Measurements from ENCODE around the gene SLC26A6. TPM values are rescaled to one million over a fixed set of nuclear protein-coding genes. Genes with fewer than 3 reads are reported as not detected.

The SLC26A6 gene
- total RNA-seq, 3 donors from 2014 or later (not counting 1 experiment from before 2014, with no cell fraction given) = 25.8 to 37.6 (median 32.3) TPM

DNA sequence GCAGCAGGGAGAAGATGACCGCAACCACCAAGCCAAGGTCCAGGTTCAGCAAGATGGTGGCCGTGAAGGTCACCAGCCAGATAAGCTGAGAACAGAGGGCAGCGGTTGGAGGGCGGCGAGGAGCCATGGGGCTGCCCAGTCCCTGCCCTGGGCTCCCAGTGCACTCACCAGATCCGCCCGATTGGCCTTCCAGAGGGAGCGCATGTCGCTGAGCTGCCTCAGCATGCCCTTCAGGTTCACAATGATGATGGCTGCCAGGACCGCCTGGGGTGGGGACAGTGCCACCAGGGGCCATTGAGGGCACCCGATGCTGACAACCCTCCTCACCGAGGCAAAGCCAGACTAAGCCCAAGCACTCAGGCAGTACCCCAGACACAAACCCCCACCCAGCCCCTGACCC lies 5.4 kb downstream of the SLC26A6 start:
- no peak for DNase-seq
- no peak overlapping the region for H3K27ac Mint-ChIP-seq
- intact Hi-C loops (cut with micrococcal nuclease) = no loop called here

DNA sequence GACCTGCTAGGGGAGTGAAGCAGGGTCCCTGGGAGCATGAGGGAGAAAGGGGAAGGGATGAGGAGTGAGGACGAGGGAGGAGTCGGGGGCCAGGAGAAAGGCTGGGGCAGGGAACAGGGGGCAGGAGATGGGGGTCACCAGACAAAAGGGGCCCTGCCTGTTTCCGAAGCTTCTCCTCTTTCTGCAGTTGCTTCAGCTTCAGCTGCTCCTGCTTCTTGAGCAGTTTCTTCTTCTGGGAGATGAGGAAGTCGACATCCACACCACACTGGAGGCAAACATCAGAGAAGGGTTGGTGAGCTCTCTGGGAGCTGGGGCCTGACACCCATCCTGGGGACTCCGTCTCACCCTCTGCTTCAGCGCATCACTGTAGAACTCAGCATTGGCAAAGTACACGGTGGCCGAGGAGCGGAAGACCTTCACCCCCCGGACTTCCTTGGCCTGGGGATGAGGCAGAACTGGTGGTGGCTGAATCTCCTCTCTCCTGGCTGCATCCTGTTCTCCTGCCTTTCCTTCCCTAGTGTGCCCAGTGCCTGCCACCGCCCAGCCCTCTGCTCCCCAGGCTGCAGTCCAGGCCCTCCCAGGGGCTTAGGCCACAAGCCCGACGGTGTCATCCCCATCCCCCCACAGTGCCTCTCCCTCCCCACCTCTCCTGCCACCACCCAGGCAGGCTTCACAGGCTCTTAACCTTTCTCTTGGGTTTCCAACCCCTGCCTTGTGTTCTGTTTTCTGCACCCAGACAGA lies 6.8 kb downstream of the SLC26A6 start:
- Mint-ChIP-seq H3K36me3 (no peaks in the 10 kb centered on the region), H3K27me3 (ENCODE audit: low read depth in 2 of 2) (no peaks in the 10 kb centered on the region), H3K4me1 (peaks cover 0 to 7% of the 10 kb centered on the region in 2 donors), H3K4me3 (no peak overlapping the region), H3K9me3 (no peaks in the 10 kb centered on the region), H3K27ac (peak overlapping the region in 1 of 2 donors; percentile 8)
- intact Hi-C loops (cut with micrococcal nuclease) = no loop called here
- Histone ChIP-seq H3K27ac (ENCODE audit: low read length) (no peak overlapping the region), H3K4me1 (ENCODE audit: control insufficient read depth, insufficient read depth, low read length) (no peaks in the 10 kb centered on the region), H3K9me3 (ENCODE audit: control insufficient read depth, insufficient read depth, low read length) (no peaks in the 10 kb centered on the region), H3K36me3 (ENCODE audit: control insufficient read depth, insufficient read depth, low read length) (peaks cover 6% of the 10 kb centered on the region), H3K4me3 (ENCODE audit: low read length) (no peak overlapping the region), H3K27me3 (ENCODE audit: control insufficient read depth, insufficient read depth, low read length) (no peaks in the 10 kb centered on the region)
- DNase-seq = no peak
- no peak for ATAC-seq
- TF ChIP-seq, protein P1, sequence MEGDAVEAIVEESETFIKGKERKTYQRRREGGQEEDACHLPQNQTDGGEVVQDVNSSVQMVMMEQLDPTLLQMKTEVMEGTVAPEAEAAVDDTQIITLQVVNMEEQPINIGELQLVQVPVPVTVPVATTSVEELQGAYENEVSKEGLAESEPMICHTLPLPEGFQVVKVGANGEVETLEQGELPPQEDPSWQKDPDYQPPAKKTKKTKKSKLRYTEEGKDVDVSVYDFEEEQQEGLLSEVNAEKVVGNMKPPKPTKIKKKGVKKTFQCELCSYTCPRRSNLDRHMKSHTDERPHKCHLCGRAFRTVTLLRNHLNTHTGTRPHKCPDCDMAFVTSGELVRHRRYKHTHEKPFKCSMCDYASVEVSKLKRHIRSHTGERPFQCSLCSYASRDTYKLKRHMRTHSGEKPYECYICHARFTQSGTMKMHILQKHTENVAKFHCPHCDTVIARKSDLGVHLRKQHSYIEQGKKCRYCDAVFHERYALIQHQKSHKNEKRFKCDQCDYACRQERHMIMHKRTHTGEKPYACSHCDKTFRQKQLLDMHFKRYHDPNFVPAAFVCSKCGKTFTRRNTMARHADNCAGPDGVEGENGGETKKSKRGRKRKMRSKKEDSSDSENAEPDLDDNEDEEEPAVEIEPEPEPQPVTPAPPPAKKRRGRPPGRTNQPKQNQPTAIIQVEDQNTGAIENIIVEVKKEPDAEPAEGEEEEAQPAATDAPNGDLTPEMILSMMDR (IDR thresholded peaks at IDR 0.05) = no peak
- 94% methylated on average over 13 of the region's 13 CpGs for WGBS (ENCODE audit: insufficient coverage)

More for the DNA sequence above, 5.4 kb downstream of the SLC26A6 start:
- ATAC-seq = no peak
- Mint-ChIP-seq H3K36me3 (no peaks in the 10 kb centered on the region), H3K4me1 (peaks cover 0 to 21% of the 10 kb centered on the region in 2 donors), H3K4me3 (no peak overlapping the region), H3K9me3 (no peaks in the 10 kb centered on the region), H3K27me3 (ENCODE audit: low read depth in 2 of 2) (no peaks in the 10 kb centered on the region)
- H3K9me3 ChIP-seq (ENCODE audit: control insufficient read depth, insufficient read depth, low read length) = no peaks in the 10 kb centered on the region
- peaks cover 13% of the 10 kb centered on the region for H3K4me1 ChIP-seq (ENCODE audit: control insufficient read depth, insufficient read depth, low read length)
- H3K4me3 ChIP-seq (ENCODE audit: low read length) = no peak overlapping the region
- peaks cover 6% of the 10 kb centered on the region for H3K36me3 ChIP-seq (ENCODE audit: control insufficient read depth, insufficient read depth, low read length)
- H3K27ac ChIP-seq (ENCODE audit: low read length) = no peak overlapping the region
- TF ChIP-seq, protein P1 (IDR thresholded peaks at IDR 0.05) = no peak
- no peaks in the 10 kb centered on the region for H3K27me3 ChIP-seq (ENCODE audit: control insufficient read depth, insufficient read depth, low read length)
- WGBS (ENCODE audit: insufficient coverage) = 96% methylated on average over 12 of the region's 12 CpGs

DNA sequence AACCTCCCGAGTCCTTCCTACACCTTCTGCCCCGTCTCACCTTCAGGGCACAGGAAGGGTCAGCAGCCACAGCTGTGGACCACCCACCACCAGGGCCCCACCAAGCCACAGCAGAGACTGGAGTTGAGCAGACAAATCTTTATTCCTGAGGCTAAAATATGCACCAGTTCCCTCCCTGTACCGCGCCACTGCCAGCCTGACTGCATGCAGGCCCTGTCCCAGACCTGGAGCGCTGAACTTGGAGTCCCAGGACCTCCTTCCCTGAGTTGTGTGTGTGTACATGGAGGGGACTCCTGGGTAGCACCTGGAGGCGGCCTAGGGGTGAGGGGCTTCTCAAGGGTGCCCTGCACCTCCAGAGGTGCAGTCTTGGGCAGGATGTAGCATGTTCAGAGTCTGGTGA lies 9.7 kb downstream of the SLC26A6 start:
- Histone ChIP-seq H3K9me3 (ENCODE audit: control insufficient read depth, insufficient read depth, low read length) (no peaks in the 10 kb centered on the region), H3K4me1 (ENCODE audit: control insufficient read depth, insufficient read depth, low read length) (no peaks in the 10 kb centered on the region), H3K27me3 (ENCODE audit: control insufficient read depth, insufficient read depth, low read length) (no peaks in the 10 kb centered on the region), H3K36me3 (ENCODE audit: control insufficient read depth, insufficient read depth, low read length) (peaks cover 6% of the 10 kb centered on the region), H3K27ac (ENCODE audit: low read length) (no peak overlapping the region), H3K4me3 (ENCODE audit: low read length) (no peak overlapping the region)
- Mint-ChIP-seq H3K36me3 (no peaks in the 10 kb centered on the region), H3K27me3 (ENCODE audit: low read depth in 2 of 2) (no peaks in the 10 kb centered on the region), H3K4me3 (no peak overlapping the region), H3K9me3 (no peaks in the 10 kb centered on the region), H3K27ac (no peak overlapping the region), H3K4me1 (no peaks in the 10 kb centered on the region)
- TF ChIP-seq, protein P1 (IDR thresholded peaks at IDR 0.05) = no peak
- DNase-seq (no peak), ATAC-seq (no peak)
- intact Hi-C loops (cut with micrococcal nuclease) = no loop called here
- 92% methylated on average over 6 of the region's 6 CpGs for WGBS (ENCODE audit: insufficient coverage)

DNA sequence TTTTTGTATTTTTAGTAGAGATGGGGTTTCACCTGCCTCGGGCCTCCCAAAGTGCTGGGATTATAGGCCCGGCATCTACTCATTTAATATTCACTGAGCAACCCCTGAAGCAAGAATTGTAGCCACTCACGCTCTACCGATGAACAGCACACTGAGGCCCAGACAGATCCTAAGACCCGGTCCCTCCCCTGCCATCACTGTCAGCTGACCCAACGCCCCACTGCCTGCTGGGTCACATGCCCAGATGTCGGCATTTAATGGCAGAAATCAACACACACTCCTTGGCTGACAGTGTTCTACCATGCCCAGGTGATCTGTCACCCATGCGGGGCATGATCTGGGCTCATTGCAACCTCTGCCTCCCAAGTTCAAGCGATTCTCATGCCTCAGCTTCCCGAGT lies 10.5 kb downstream of the SLC26A6 start:
- Histone ChIP-seq H3K36me3 (ENCODE audit: control insufficient read depth, insufficient read depth, low read length) (peaks cover 2% of the 10 kb centered on the region), H3K4me1 (ENCODE audit: control insufficient read depth, insufficient read depth, low read length) (no peaks in the 10 kb centered on the region), H3K9me3 (ENCODE audit: control insufficient read depth, insufficient read depth, low read length) (no peaks in the 10 kb centered on the region), H3K27ac (ENCODE audit: low read length) (no peak overlapping the region), H3K4me3 (ENCODE audit: low read length) (no peak overlapping the region), H3K27me3 (ENCODE audit: control insufficient read depth, insufficient read depth, low read length) (no peaks in the 10 kb centered on the region)
- TF ChIP-seq, protein P1 (IDR thresholded peaks at IDR 0.05) = no peak
- no peak for ATAC-seq
- Mint-ChIP-seq H3K27ac (no peak overlapping the region), H3K27me3 (ENCODE audit: low read depth in 2 of 2) (no peaks in the 10 kb centered on the region), H3K4me3 (no peak overlapping the region), H3K36me3 (no peaks in the 10 kb centered on the region), H3K9me3 (no peaks in the 10 kb centered on the region), H3K4me1 (no peaks in the 10 kb centered on the region)
- 97% methylated on average over 10 of the region's 10 CpGs for WGBS (ENCODE audit: insufficient coverage)
- no peak for DNase-seq
- intact Hi-C loops (cut with micrococcal nuclease) = no loop called here
